H9 (cell line): ENCODE data around the gene ADAMTS15. TPM values are rescaled to one million over a fixed set of nuclear protein-coding genes. Genes with fewer than 3 reads are reported as not detected.
A peak's percentile ranks its signal among the peaks of the same experiment; 100 is the strongest.

Source experiments
- DNase-seq: peaks from one replicate; pipeline ENCODE4 v3.0.0-alpha.2; 2017
- H2AFZ ChIP-seq: one replicate; pipeline ENCODE4 v1.6.1; 2013; ENCODE audit warnings: mild to moderate bottlenecking, low read length, control low read depth, moderate library complexity
- H2AK5ac ChIP-seq: 2 replicates; pipeline ENCODE4 v1.6.1; 2013; ENCODE audit warnings: low read length, control low read depth, mixed read lengths; ENCODE audit not compliant: insufficient read length
- H2BK120ac ChIP-seq: one replicate; pipeline ENCODE4 v1.6.1; 2013; ENCODE audit warnings: low read depth, mild to moderate bottlenecking, low read length, control low read depth, inconsistent platforms; ENCODE audit not compliant: poor library complexity, severe bottlenecking
- H2BK12ac ChIP-seq: 2 replicates; pipeline ENCODE4 v1.6.1; 2013; ENCODE audit warnings: low read length, control low read depth, mixed read lengths, low read depth; ENCODE audit not compliant: insufficient read length
- H2BK15ac ChIP-seq: 2 replicates; pipeline ENCODE4 v1.6.1; 2013; ENCODE audit warnings: low read depth, low read length, control low read depth
- H2BK20ac ChIP-seq: one replicate; pipeline ENCODE4 v1.6.1; 2013; ENCODE audit warnings: low read depth, mild to moderate bottlenecking, low read length, control low read depth, inconsistent platforms; ENCODE audit not compliant: poor library complexity, severe bottlenecking
- H2BK5ac ChIP-seq: 2 replicates; pipeline ENCODE4 v1.6.1; 2013; ENCODE audit warnings: low read length, control low read depth, mixed read lengths; ENCODE audit not compliant: insufficient read length
- H3K14ac ChIP-seq: 2 replicates; pipeline ENCODE4 v1.6.1; 2013; ENCODE audit warnings: low read length, control low read depth; ENCODE audit not compliant: insufficient read depth
- H3K18ac ChIP-seq: 2 replicates; pipeline ENCODE4 v1.6.1; 2013; ENCODE audit warnings: low read depth, mild to moderate bottlenecking, mixed read lengths, low read length, control low read depth; ENCODE audit not compliant: insufficient read length
- H3K23ac ChIP-seq: 2 replicates; pipeline ENCODE4 v1.6.1; 2013; ENCODE audit warnings: low read length, control low read depth, mixed read lengths, low read depth; ENCODE audit not compliant: insufficient read length
- H3K23me2 ChIP-seq: 2 replicates; pipeline ENCODE4 v1.6.1; 2013; ENCODE audit warnings: low read depth, mild to moderate bottlenecking, mixed read lengths, low read length, control low read depth; ENCODE audit not compliant: insufficient read length, poor library complexity, severe bottlenecking
- H3K27ac ChIP-seq: 2 replicates; pipeline ENCODE4 v1.5.1; 2013; ENCODE audit warnings: low read length, control low read depth, mixed read lengths, low read depth; ENCODE audit not compliant: insufficient read length
- H3K27me3 ChIP-seq: 2 replicates; pipeline ENCODE4 v1.6.1; 2013; ENCODE audit warnings: low read length, control low read depth, inconsistent platforms; ENCODE audit not compliant: insufficient read depth
- H3K4ac ChIP-seq: 2 replicates; pipeline ENCODE4 v1.6.1; 2013; ENCODE audit warnings: low read depth, mild to moderate bottlenecking, control low read depth, inconsistent platforms, low read length, moderate library complexity
- H3K4me1 ChIP-seq: 2 replicates; pipeline ENCODE4 v1.6.1; 2013; ENCODE audit warnings: low read length, control low read depth, inconsistent platforms; ENCODE audit not compliant: insufficient read depth
- H3K4me2 ChIP-seq: 2 replicates; pipeline ENCODE4 v1.6.1; 2013; ENCODE audit warnings: low read length, control low read depth, mixed read lengths; ENCODE audit not compliant: insufficient read length, insufficient read depth
- H3K56ac ChIP-seq: 2 replicates; pipeline ENCODE4 v1.6.1; 2013; ENCODE audit warnings: low read depth, mild to moderate bottlenecking, mixed read lengths, low read length, control low read depth; ENCODE audit not compliant: insufficient read length
- H3K79me1 ChIP-seq: 2 replicates; pipeline ENCODE4 v1.6.1; 2013; ENCODE audit warnings: low read depth, mild to moderate bottlenecking, moderate library complexity, low read length, control low read depth, inconsistent platforms; ENCODE audit not compliant: insufficient read depth, poor library complexity, severe bottlenecking
- H3K79me2 ChIP-seq: 2 replicates; pipeline ENCODE4 v1.6.1; 2013; ENCODE audit warnings: low read length, control low read depth, inconsistent platforms; ENCODE audit not compliant: insufficient read depth
- H3K9ac ChIP-seq: 2 replicates; pipeline ENCODE4 v1.6.1; 2013; ENCODE audit warnings: low read length, control low read depth, mixed read lengths; ENCODE audit not compliant: insufficient read length; ENCODE audit errors: extremely low read depth
- H3K9me3 ChIP-seq: one replicate; pipeline ENCODE4 v1.6.1; 2013; ENCODE audit warnings: low read depth, low read length, inconsistent platforms; ENCODE audit not compliant: control insufficient read depth
- H3T11ph ChIP-seq: one replicate; pipeline ENCODE4 v1.6.1; 2013; ENCODE audit warnings: mild to moderate bottlenecking, low read length, control low read depth, inconsistent platforms
- H4K20me1 ChIP-seq: one replicate; pipeline ENCODE4 v1.6.1; 2013; ENCODE audit not compliant: control insufficient read depth, insufficient read length, insufficient read depth
- H4K5ac ChIP-seq: 2 replicates; pipeline ENCODE4 v1.6.1; 2013; ENCODE audit warnings: low read depth, mild to moderate bottlenecking, mixed read lengths, low read length, control low read depth; ENCODE audit not compliant: insufficient read length
- H4K8ac ChIP-seq: replicated peaks from 2 replicates; pipeline ENCODE4 v1.6.1; 2013; ENCODE audit warnings: low read length, control low read depth, mixed read lengths, low read depth; ENCODE audit not compliant: insufficient read length
- H4K91ac ChIP-seq: 2 replicates; pipeline ENCODE4 v1.6.1; 2013; ENCODE audit warnings: low read depth, mild to moderate bottlenecking, moderate library complexity, mixed read lengths, low read length, control low read depth; ENCODE audit not compliant: insufficient read length
- H3K27ac Mint-ChIP-seq, 3 experiments: 2 replicates in 2 of 3; 3 replicates in 1 of 3; pipeline ENCODE4 v1.8.0; 2020 to 2021; ENCODE audit warnings: mixed read lengths in 3 of 3, mild to moderate bottlenecking in 1 of 3, moderate library complexity in 1 of 3
- H3K27me3 Mint-ChIP-seq: 2 replicates; pipeline ENCODE4 v1.8.0; 2021; ENCODE audit warnings: low read depth, mild to moderate bottlenecking, moderate library complexity, mixed read lengths
- H3K36me3 Mint-ChIP-seq, 3 experiments: 2 replicates in 2 of 3; 3 replicates in 1 of 3; pipeline ENCODE4 v1.8.0; 2020 to 2021; ENCODE audit warnings: low read depth in 3 of 3, mixed read lengths in 3 of 3; ENCODE audit not compliant: insufficient read depth in 1 of 3
- H3K4me1 Mint-ChIP-seq, 2 experiments: 2 replicates each; pipeline ENCODE4 v1.8.0; 2020; ENCODE audit warnings: mixed read lengths in 2 of 2
- H3K4me3 Mint-ChIP-seq, 2 experiments: 2 replicates in 1 of 2; 3 replicates in 1 of 2; pipeline ENCODE4 v1.8.0; 2020 to 2021; ENCODE audit warnings: mild to moderate bottlenecking in 2 of 2, mixed read lengths in 2 of 2, moderate library complexity in 1 of 2
- H3K9me3 Mint-ChIP-seq, 2 experiments: 2 replicates in 1 of 2; 3 replicates in 1 of 2; pipeline ENCODE4 v1.8.0; 2020; ENCODE audit warnings: mild to moderate bottlenecking in 2 of 2, mixed read lengths in 2 of 2, moderate library complexity in 1 of 2
- WGBS: extraction: QIAGEN DNeasy Blood & Tissue Kit; methylation state at CpG from one replicate; pipeline ENCODE4 v1.1.7; 2013; ENCODE audit warnings: missing lambda C conversion rate, low lambda C conversion rate, mixed read lengths; ENCODE audit not compliant: insufficient read length; ENCODE audit errors: extremely low coverage; 5-methylcytosine and 5-hydroxymethylcytosine counted together
- total RNA-seq: library from RNA; stranded (reverse); gene quantifications from 2 replicates; pipeline ENCODE4 v1.2.1, GENCODE V29; 2021
- TF ChIP-seq, protein P1 (sequence below): fragments of 200-600 bp; sonication (generic); conservative IDR thresholded peaks from 3 replicates; pipeline ENCODE4 v1.8.0; 2021; ENCODE audit warnings: antibody characterized with exemption, mild to moderate bottlenecking

Gene ADAMTS15
- total RNA-seq, 1 experiment from 2014 or later, result 1.3 TPM

- H2BK12ac ChIP-seq, result no peak overlapping the region
- no peak overlapping the region for H4K91ac ChIP-seq
- no peak overlapping the region for H4K5ac ChIP-seq
- no peaks in the 10 kb centered on the region for H3K79me2 ChIP-seq
- H4K8ac ChIP-seq, result no peak overlapping the region
- no peak overlapping the region for H3K4ac ChIP-seq
- H2AK5ac ChIP-seq, result no peak overlapping the region
- no peaks in the 10 kb centered on the region for H3K27me3 ChIP-seq
- H2BK15ac ChIP-seq, result no peak overlapping the region
- H3T11ph ChIP-seq, result no peak overlapping the region
- Mint-ChIP-seq H3K27ac (peak overlapping the region in 2 of 3 experiments; percentile 5 to 79; a peak in 3 of 7 replicates), H3K27me3 (peaks cover 25% of the 10 kb centered on the region), H3K9me3 (no peaks in the 10 kb centered on the region), H3K36me3 (no peaks in the 10 kb centered on the region; a peak in 1 of 7 replicates), H3K4me3 (no peak overlapping the region), H3K4me1 (peaks cover 24 to 26% of the 10 kb centered on the region in 2 experiments)
- H3K23ac ChIP-seq, result no peak overlapping the region
- no peak overlapping the region for H2BK20ac ChIP-seq
- H3K18ac ChIP-seq, result no peak overlapping the region
- H3K27ac ChIP-seq, result no peak overlapping the region
- peaks cover 12% of the 10 kb centered on the region; the same call in 1 of the 2 replicates for H3K4me1 ChIP-seq
- TF ChIP-seq, protein P1, sequence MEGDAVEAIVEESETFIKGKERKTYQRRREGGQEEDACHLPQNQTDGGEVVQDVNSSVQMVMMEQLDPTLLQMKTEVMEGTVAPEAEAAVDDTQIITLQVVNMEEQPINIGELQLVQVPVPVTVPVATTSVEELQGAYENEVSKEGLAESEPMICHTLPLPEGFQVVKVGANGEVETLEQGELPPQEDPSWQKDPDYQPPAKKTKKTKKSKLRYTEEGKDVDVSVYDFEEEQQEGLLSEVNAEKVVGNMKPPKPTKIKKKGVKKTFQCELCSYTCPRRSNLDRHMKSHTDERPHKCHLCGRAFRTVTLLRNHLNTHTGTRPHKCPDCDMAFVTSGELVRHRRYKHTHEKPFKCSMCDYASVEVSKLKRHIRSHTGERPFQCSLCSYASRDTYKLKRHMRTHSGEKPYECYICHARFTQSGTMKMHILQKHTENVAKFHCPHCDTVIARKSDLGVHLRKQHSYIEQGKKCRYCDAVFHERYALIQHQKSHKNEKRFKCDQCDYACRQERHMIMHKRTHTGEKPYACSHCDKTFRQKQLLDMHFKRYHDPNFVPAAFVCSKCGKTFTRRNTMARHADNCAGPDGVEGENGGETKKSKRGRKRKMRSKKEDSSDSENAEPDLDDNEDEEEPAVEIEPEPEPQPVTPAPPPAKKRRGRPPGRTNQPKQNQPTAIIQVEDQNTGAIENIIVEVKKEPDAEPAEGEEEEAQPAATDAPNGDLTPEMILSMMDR, result no peak
- DNase-seq, result peak; percentile 52
- no peaks in the 10 kb centered on the region for H3K79me1 ChIP-seq
- WGBS, result no CpG with 5 or more reads among the region's 10 CpGs
- no peak overlapping the region for H3K56ac ChIP-seq
- no peak overlapping the region for H3K14ac ChIP-seq
- no peak overlapping the region for H3K4me2 ChIP-seq
- H2BK120ac ChIP-seq, result no peak overlapping the region
- H3K9me3 ChIP-seq, result no peaks in the 10 kb centered on the region
- H4K20me1 ChIP-seq, result no peaks in the 10 kb centered on the region
- H3K23me2 ChIP-seq, result no peaks in the 10 kb centered on the region
- H2BK5ac ChIP-seq, result no peak overlapping the region
- no peak overlapping the region for H3K9ac ChIP-seq
- H2AFZ ChIP-seq, result no peak overlapping the region
These were observed 75.2 kb downstream of the ADAMTS15 start for GRCh38 chr11:130523609-130524008.
